ENCODE measurements around the gene BSCL2.

BSCL2 gene

DNA sequence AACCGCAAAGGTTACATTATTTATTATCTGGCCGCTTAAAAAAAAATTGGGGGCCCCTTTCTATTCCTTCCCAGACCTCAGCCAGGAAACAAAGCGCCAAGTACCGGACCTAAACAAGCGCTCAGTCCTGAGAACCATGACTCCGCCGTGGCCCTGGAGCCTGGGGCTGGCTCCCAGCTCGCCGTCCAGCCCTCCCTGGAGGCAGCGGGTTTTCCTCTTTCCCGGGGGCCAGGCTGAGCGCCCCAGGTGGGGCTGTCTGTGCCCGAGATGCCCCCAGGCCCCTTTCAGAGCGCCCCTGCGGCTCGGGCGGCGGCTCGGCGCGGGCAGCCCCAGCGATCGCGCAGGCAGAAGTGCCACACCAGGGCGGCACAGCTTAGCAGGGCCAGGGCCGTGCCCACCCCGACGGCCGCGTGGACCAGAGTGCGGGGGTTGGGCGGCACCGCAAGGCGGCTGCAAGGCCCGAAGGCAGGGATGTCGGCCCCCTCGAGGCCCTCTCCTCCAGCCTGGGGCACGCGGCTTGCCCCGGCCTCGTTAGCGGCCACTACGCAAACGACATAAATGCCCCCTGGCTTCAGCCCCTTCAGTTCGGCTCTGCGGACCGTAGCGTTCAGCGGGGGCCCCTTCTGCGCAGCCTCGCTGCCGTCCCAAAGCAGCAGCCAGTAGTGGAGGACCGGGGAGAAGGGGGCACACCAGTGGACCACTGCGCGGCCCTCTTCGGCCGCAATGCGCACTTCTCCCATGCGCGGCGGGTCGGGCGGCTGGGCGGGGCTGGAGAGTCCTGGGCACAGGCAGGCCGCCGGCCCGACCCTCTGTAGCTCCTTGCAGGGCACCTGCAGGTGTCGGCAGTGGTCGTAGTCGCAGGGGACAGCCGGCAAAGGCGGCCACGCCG, 19.5 kb downstream of the BSCL2 start:
- no peak; the same call in 1 of the 3 replicates for ATAC-seq

DNA sequence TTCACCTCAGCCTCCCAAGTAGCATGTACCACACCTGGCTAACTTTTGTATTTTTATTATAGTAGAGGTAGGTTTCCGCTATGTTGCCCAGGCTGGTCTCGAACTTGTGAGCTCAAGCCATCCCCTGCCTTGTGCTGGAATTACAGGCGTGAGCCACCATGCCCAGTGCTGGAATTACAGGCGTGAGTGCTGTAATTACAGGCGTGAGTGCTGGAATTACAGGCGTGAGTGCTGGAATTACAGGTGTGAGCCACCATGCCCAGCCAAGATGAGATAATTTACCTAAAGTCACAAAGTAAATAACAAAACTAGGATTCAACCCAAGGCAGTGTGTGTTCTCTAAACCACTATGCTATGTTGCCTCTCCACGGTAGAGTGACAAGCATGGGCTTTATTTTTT, 24.7 kb downstream of the BSCL2 start:
- ATAC-seq: no peak
- no peak for TF ChIP-seq CSDC2 (CRISPR knock-in tag; IDR thresholded peaks at IDR 0.05)
- no peak for TF ChIP-seq ZC3H10 (CRISPR knock-in tag; IDR thresholded peaks at IDR 0.05)
- TF ChIP-seq TSHZ2 (CRISPR knock-in tag; IDR thresholded peaks at IDR 0.05): no peak
- no peak for TF ChIP-seq ZFP30 (CRISPR knock-in tag; IDR thresholded peaks at IDR 0.05)
- no peak for TF ChIP-seq PPARA (CRISPR knock-in tag; IDR thresholded peaks at IDR 0.05; ENCODE audit: borderline replicate concordance)
- TF ChIP-seq TCF4 (CRISPR knock-in tag; IDR thresholded peaks at IDR 0.05; ENCODE audit: borderline replicate concordance): no peak
- TF ChIP-seq, protein P1, sequence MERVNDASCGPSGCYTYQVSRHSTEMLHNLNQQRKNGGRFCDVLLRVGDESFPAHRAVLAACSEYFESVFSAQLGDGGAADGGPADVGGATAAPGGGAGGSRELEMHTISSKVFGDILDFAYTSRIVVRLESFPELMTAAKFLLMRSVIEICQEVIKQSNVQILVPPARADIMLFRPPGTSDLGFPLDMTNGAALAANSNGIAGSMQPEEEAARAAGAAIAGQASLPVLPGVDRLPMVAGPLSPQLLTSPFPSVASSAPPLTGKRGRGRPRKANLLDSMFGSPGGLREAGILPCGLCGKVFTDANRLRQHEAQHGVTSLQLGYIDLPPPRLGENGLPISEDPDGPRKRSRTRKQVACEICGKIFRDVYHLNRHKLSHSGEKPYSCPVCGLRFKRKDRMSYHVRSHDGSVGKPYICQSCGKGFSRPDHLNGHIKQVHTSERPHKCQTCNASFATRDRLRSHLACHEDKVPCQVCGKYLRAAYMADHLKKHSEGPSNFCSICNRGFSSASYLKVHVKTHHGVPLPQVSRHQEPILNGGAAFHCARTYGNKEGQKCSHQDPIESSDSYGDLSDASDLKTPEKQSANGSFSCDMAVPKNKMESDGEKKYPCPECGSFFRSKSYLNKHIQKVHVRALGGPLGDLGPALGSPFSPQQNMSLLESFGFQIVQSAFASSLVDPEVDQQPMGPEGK (CRISPR knock-in tag; IDR thresholded peaks at IDR 0.05; ENCODE audit: borderline replicate concordance): no peak
- TF ChIP-seq, protein P2, sequence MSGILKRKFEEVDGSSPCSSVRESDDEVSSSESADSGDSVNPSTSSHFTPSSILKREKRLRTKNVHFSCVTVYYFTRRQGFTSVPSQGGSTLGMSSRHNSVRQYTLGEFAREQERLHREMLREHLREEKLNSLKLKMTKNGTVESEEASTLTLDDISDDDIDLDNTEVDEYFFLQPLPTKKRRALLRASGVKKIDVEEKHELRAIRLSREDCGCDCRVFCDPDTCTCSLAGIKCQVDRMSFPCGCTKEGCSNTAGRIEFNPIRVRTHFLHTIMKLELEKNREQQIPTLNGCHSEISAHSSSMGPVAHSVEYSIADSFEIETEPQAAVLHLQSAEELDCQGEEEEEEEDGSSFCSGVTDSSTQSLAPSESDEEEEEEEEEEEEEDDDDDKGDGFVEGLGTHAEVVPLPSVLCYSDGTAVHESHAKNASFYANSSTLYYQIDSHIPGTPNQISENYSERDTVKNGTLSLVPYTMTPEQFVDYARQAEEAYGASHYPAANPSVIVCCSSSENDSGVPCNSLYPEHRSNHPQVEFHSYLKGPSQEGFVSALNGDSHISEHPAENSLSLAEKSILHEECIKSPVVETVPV (CRISPR knock-in tag; IDR thresholded peaks at IDR 0.05): no peak
- no peak for TF ChIP-seq ARNTL (CRISPR knock-in tag; IDR thresholded peaks at IDR 0.05; ENCODE audit: borderline replicate concordance, low read depth)
- TF ChIP-seq, protein P3, sequence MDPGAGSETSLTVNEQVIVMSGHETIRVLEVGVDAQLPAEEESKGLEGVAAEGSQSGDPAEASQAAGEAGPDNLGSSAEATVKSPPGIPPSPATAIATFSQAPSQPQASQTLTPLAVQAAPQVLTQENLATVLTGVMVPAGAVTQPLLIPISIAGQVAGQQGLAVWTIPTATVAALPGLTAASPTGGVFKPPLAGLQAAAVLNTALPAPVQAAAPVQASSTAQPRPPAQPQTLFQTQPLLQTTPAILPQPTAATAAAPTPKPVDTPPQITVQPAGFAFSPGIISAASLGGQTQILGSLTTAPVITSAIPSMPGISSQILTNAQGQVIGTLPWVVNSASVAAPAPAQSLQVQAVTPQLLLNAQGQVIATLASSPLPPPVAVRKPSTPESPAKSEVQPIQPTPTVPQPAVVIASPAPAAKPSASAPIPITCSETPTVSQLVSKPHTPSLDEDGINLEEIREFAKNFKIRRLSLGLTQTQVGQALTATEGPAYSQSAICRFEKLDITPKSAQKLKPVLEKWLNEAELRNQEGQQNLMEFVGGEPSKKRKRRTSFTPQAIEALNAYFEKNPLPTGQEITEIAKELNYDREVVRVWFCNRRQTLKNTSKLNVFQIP (CRISPR knock-in tag; IDR thresholded peaks at IDR 0.05; ENCODE audit: borderline replicate concordance, low read depth): no peak
- no peak for TF ChIP-seq RARB (CRISPR knock-in tag; IDR thresholded peaks at IDR 0.05)

More for the DNA sequence above, 19.5 kb downstream of the BSCL2 start:
- TF ChIP-seq ZFP3 (CRISPR knock-in tag; IDR thresholded peaks at IDR 0.05) (no peak), TCF4 (CRISPR knock-in tag; IDR thresholded peaks at IDR 0.05; ENCODE audit: borderline replicate concordance) (no peak), PPARA (CRISPR knock-in tag; IDR thresholded peaks at IDR 0.05; ENCODE audit: borderline replicate concordance) (no peak), ZC3H10 (CRISPR knock-in tag; IDR thresholded peaks at IDR 0.05) (no peak), TSHZ2 (CRISPR knock-in tag; IDR thresholded peaks at IDR 0.05) (no peak), ARNTL (CRISPR knock-in tag; IDR thresholded peaks at IDR 0.05; ENCODE audit: borderline replicate concordance, low read depth) (no peak), BACH2 (CRISPR knock-in tag; IDR thresholded peaks at IDR 0.05; ENCODE audit: borderline replicate concordance) (no peak), ISL1 (CRISPR knock-in tag; IDR thresholded peaks at IDR 0.05) (no peak), ZNF70 (CRISPR knock-in tag; IDR thresholded peaks at IDR 0.05) (no peak), TOX (CRISPR knock-in tag; IDR thresholded peaks at IDR 0.05; ENCODE audit: borderline replicate concordance) (no peak), ZNF8 (CRISPR knock-in tag; IDR thresholded peaks at IDR 0.05) (no peak), ZFP30 (CRISPR knock-in tag; IDR thresholded peaks at IDR 0.05) (no peak), ZNF565 (CRISPR knock-in tag; conservative IDR thresholded peaks at IDR 0.05; ENCODE audit: low read depth) (no peak), GLIS3 (CRISPR knock-in tag; IDR thresholded peaks at IDR 0.05) (no peak), SNAI2 (CRISPR knock-in tag; IDR thresholded peaks at IDR 0.05) (no peak), ESRRG (CRISPR knock-in tag; IDR thresholded peaks at IDR 0.05) (no peak)
- TF ChIP-seq, protein P3 (CRISPR knock-in tag; IDR thresholded peaks at IDR 0.05; ENCODE audit: borderline replicate concordance, low read depth): no peak
